Mesothelial cell of epicardium (in vitro differentiated cells): ENCODE results near the gene CIAPIN1. TPM values are rescaled to one million over a fixed set of nuclear protein-coding genes. Genes with fewer than 3 reads are reported as not detected.

Experiments used
- DNase-seq, 2 experiments: peaks; one replicate each; pipeline ENCODE4 v3.0.0; 2021; ENCODE audit warnings: low spot score in 2 of 2; ENCODE audit not compliant: unreplicated experiment in 2 of 2
- H3K27ac Mint-ChIP-seq: 2 replicates; pipeline ENCODE4 v1.8.0; 2021; ENCODE audit warnings: mixed read lengths
- H3K27me3 Mint-ChIP-seq: 2 replicates; pipeline ENCODE4 v1.8.0; 2021; ENCODE audit warnings: low read depth, mixed read lengths
- H3K36me3 Mint-ChIP-seq: 2 replicates; pipeline ENCODE4 v1.8.0; 2021; ENCODE audit warnings: mixed read lengths
- H3K4me1 Mint-ChIP-seq: 2 replicates; pipeline ENCODE4 v1.8.0; 2021; ENCODE audit warnings: mixed read lengths
- H3K4me3 Mint-ChIP-seq: 2 replicates; pipeline ENCODE4 v1.8.0; 2021; ENCODE audit warnings: mild to moderate bottlenecking, moderate library complexity, mixed read lengths
- H3K9me3 Mint-ChIP-seq: 2 replicates; pipeline ENCODE4 v1.8.0; 2021; ENCODE audit warnings: mixed read lengths
- total RNA-seq: library from RNA; stranded (reverse); gene quantifications from 3 replicates; pipeline ENCODE4 v1.2.1, GENCODE V29; 2021
- TF ChIP-seq, protein P1 (sequence below): fragments of 200-600 bp; sonication (generic); IDR thresholded peaks from one replicate; pipeline ENCODE4 v1.5.0; 2021; ENCODE audit warnings: antibody characterized with exemption; ENCODE audit not compliant: unreplicated experiment

Gene CIAPIN1
- total RNA-seq, 1 donor from 2014 or later: 62.9 TPM

DNA sequence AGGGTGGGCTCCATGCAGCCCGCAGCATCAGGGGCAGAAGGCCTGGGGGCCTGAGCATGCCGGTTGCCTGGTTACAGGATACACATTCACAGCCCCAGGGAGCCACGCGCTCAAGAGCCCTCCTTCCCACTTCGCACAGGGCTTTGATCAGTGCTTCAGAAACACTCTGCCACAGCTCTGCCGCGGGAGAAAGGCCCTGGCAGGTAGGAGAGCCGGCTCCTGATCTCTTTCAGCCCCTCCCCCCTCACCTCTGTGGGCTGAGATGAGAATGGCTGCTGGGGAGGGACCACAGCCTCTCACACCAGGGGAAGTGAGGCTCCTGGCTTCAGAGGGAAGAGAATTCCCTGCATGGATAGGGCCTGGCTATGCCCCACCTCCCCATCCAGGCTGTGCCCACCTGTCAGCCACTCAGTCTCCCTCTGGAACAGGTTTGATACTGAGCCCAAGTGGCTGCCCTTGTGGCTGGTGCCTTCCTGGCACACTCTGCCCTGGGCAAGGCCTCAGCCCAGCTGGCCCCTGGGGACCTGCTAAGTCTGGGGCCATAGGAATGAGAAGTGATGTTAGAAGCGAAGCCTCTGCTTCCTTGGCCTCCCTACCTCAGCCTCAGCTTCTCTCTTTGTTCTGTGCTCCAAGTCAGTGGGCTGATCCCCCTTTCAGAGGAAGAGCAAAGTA is 30.5 kb upstream of the CIAPIN1 start:
- H3K36me3 Mint-ChIP-seq: peaks cover 6% of the 10 kb centered on the region
- no peaks in the 10 kb centered on the region for H3K9me3 Mint-ChIP-seq
- TF ChIP-seq, protein P1, sequence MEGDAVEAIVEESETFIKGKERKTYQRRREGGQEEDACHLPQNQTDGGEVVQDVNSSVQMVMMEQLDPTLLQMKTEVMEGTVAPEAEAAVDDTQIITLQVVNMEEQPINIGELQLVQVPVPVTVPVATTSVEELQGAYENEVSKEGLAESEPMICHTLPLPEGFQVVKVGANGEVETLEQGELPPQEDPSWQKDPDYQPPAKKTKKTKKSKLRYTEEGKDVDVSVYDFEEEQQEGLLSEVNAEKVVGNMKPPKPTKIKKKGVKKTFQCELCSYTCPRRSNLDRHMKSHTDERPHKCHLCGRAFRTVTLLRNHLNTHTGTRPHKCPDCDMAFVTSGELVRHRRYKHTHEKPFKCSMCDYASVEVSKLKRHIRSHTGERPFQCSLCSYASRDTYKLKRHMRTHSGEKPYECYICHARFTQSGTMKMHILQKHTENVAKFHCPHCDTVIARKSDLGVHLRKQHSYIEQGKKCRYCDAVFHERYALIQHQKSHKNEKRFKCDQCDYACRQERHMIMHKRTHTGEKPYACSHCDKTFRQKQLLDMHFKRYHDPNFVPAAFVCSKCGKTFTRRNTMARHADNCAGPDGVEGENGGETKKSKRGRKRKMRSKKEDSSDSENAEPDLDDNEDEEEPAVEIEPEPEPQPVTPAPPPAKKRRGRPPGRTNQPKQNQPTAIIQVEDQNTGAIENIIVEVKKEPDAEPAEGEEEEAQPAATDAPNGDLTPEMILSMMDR: no peak
- H3K27ac Mint-ChIP-seq: no peak overlapping the region
- H3K4me1 Mint-ChIP-seq: peaks cover 33% of the 10 kb centered on the region
- no peaks in the 10 kb centered on the region for H3K27me3 Mint-ChIP-seq
- H3K4me3 Mint-ChIP-seq: no peak overlapping the region
- DNase-seq: no peak

DNA sequence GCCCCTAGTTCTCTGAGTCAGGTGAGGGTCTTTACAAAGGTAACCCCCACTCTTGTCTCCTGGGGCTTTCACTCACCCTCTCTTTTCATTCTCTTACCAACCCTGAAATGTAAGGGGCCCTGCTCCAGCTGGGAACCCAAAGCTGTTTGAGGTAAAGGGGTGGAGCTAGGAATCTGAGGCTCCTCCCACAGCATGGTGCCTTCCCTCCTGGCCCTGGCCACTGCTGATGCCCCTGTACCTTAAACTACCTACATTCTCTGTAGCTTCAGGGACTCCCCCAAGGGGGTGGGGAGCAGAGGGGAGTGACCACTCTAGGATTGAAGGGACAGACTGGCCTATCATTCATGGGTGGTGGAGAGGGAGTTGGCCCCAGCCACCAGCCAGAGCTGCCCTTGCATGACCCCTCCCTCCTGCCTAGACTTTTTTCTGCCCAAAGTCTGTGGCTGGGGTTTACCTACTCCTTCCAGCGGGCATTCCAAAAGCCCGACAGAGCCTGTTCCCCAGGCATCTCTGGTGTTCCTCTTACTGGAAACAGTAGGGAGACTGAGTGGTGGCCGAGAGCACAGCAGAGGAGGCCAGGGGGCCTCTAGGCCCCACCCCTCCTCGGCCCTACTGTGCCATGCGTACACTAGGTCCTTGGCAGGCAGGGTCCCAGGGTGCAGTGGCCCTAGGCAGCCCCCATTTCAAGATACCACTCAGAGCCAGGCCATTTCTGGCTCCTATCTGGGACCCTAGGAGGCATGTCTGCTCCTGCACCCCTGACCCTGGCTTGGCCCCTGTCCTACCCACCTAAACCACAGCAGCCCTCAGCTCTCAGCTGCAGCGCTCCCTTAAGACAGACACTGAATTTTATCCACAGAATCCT is 29.6 kb upstream of the CIAPIN1 start:
- Mint-ChIP-seq H3K4me3 (no peak overlapping the region), H3K4me1 (peaks cover 33% of the 10 kb centered on the region)

DNA sequence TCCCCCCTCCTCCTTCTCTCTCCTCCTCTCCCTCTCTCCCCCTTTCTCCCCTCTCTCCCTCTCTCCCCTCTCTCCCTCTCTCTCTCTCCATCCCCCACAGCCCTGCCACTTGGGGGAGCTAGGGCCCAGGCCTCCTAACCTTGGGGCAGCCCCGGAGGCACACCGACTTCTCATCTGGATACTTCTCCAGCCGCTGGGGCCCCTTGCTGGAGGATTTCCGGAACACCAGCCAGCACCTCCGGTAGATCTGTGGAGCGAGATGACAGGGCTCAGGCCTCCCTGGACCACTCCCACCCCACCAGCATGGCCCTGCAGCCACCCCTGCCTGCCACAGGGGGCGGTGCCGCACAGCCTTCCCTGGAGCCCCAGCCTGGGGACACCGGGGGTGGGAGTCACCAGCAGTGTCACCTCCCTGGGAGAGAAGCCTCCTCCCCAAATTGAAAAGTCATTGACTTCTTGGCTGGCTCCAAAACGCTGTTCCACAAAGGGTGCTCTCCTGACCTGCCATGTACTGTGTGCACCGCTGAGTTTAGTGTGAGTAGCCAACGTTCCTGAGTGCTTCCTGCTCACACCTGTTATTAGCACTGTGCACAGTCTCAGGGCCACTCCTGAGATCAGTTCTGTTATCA is 28.6 kb upstream of the CIAPIN1 start:
- TF ChIP-seq, protein P1: peak; percentile 48
- Mint-ChIP-seq H3K27me3 (no peaks in the 10 kb centered on the region), H3K27ac (peak overlapping the region; percentile 33), H3K4me1 (peaks cover 27% of the 10 kb centered on the region), H3K4me3 (no peak overlapping the region), H3K36me3 (peaks cover 9% of the 10 kb centered on the region), H3K9me3 (no peaks in the 10 kb centered on the region)
- peak in 1 of 2 experiments; percentile 72 for DNase-seq

More for the DNA sequence above, 29.6 kb upstream of the CIAPIN1 start:
- peaks cover 9% of the 10 kb centered on the region for H3K36me3 Mint-ChIP-seq
- no peaks in the 10 kb centered on the region for H3K27me3 Mint-ChIP-seq
- no peak for DNase-seq
- no peaks in the 10 kb centered on the region for H3K9me3 Mint-ChIP-seq
- TF ChIP-seq, protein P1: no peak
- H3K27ac Mint-ChIP-seq: peak overlapping the region; percentile 78

DNA sequence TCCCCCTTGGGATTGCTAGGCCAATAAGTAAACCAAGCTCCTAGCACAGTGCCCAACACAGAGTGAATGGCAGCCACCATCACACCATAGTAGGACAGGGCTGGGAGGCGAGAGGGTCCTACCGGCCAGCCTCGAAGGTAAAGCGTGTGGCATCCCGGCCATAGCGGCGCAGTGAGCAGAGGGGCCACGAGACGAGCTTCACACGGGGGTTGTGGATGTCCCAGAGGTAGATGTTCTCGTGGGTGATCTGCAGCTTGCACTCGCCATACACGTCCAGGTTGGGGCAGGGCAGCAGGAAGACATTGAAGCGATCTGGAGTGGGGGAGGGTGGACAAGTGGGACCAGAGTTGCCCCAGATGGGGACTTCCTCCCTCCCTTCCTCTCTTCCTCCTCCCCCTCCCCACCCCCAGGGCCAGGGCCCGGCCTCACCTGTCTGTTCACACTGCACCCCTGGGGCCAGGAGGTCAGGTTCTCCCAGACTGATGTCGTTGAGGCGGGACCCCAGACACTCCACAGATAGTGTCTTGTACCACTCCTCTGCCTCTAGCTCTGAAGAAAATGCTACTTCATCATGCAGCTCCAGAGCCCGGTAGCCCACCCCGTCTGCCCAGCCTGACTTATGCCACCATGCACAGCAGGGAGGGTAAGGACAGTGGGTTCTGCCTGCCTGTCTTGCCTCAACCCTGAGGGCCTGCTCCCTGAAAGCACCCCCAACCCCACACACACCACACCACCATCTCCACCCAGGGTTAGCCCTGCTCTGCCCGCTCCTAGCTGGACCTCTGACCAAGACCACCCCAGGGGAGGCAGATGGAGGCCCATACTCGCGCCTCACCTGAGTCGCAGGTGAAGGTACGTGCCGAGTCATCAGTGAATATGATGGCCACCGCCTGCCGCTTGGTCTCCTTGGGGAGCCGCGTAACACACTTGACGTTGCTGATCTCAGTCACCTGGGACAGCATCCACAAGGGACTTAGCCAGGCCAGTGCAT is 27.8 kb upstream of the CIAPIN1 start:
- no peaks in the 10 kb centered on the region for H3K27me3 Mint-ChIP-seq
- no peak overlapping the region for H3K27ac Mint-ChIP-seq
- peaks cover 12% of the 10 kb centered on the region for H3K36me3 Mint-ChIP-seq
- H3K4me3 Mint-ChIP-seq: no peak overlapping the region
- H3K4me1 Mint-ChIP-seq: peaks cover 18% of the 10 kb centered on the region
- TF ChIP-seq, protein P1: no peak
- H3K9me3 Mint-ChIP-seq: no peaks in the 10 kb centered on the region
- DNase-seq: no peak

DNA sequence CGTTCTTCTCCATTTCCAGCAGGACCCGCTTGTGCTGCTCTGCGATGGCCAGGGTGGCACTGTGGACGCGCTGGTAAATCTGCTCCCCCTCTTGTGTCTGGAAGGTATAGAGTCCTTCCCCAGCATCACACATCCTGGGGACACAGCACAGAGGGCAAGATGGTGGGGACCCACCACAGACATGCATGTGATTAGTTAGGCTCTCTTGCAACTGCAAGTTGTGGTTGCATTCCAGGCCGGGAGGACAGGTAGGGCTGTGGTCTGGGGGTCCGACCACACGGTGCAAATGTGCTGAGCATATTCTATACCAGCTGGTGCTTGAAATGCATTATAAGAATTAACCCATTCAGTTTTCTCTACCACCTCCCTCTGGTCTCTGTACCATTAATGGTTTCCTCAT is 26.7 kb upstream of the CIAPIN1 start:
- TF ChIP-seq, protein P1: no peak
- H3K27ac Mint-ChIP-seq: no peak overlapping the region
- no peaks in the 10 kb centered on the region for H3K27me3 Mint-ChIP-seq
- peaks cover 11% of the 10 kb centered on the region for H3K4me1 Mint-ChIP-seq
- H3K9me3 Mint-ChIP-seq: no peaks in the 10 kb centered on the region
- no peak for DNase-seq
- H3K4me3 Mint-ChIP-seq: no peak overlapping the region
- peaks cover 13% of the 10 kb centered on the region for H3K36me3 Mint-ChIP-seq
